Measurements from ENCODE around the gene PHF21B. TPM values are rescaled to one million over a fixed set of nuclear protein-coding genes. Genes with fewer than 3 reads are reported as not detected.
A peak's percentile ranks its signal among the peaks of the same experiment; 100 is the strongest.

Gene PHF21B
- total RNA-seq, 1 experiment from 2014 or later: 20.2 TPM

- Histone ChIP-seq H3K27me3 (ENCODE audit: control insufficient read depth, insufficient read depth, low read length) (no peaks in the 10 kb centered on the region), H3K4me3 (ENCODE audit: insufficient read depth, low read depth, low read length) (peak overlapping the region; percentile 57), H3K36me3 (replicated peaks; ENCODE audit: control insufficient read depth, insufficient read depth, low read length) (peaks cover 10% of the 10 kb centered on the region)
- peak; percentile 96 for DNase-seq
These were observed 2.8 kb downstream of the PHF21B start for GRCh38 chr22:45006964-45007390.

GRCh38 chr22:45006111-45006963 lies 3.5 kb downstream of the PHF21B start:
- Histone ChIP-seq H3K36me3 (replicated peaks; ENCODE audit: control insufficient read depth, insufficient read depth, low read length) (peaks cover 14% of the 10 kb centered on the region), H3K27me3 (ENCODE audit: control insufficient read depth, insufficient read depth, low read length) (no peaks in the 10 kb centered on the region), H3K4me3 (ENCODE audit: insufficient read depth, low read depth, low read length) (peak overlapping the region; percentile 57)
- peak; percentile 28 for DNase-seq

GRCh38 chr22:45001653-45002052 lies 8.2 kb downstream of the PHF21B start:
- peaks cover 29% of the 10 kb centered on the region for H3K36me3 ChIP-seq (replicated peaks; ENCODE audit: control insufficient read depth, insufficient read depth, low read length)
- no peak overlapping the region for H3K4me3 ChIP-seq (ENCODE audit: insufficient read depth, low read depth, low read length)
- no peaks in the 10 kb centered on the region for H3K27me3 ChIP-seq (ENCODE audit: control insufficient read depth, insufficient read depth, low read length)
- no peak for DNase-seq

- H3K4me3 ChIP-seq (ENCODE audit: insufficient read depth, low read depth, low read length): no peak overlapping the region
- H3K27me3 ChIP-seq (ENCODE audit: control insufficient read depth, insufficient read depth, low read length): no peaks in the 10 kb centered on the region
- peaks cover 33% of the 10 kb centered on the region for H3K36me3 ChIP-seq (replicated peaks; ENCODE audit: control insufficient read depth, insufficient read depth, low read length)
- no peak for DNase-seq
These were observed 9.5 kb downstream of the PHF21B start for GRCh38 chr22:45000330-45000729.

- H3K36me3 ChIP-seq (replicated peaks; ENCODE audit: control insufficient read depth, insufficient read depth, low read length): peaks cover 32% of the 10 kb centered on the region
- no peaks in the 10 kb centered on the region for H3K27me3 ChIP-seq (ENCODE audit: control insufficient read depth, insufficient read depth, low read length)
- H3K4me3 ChIP-seq (ENCODE audit: insufficient read depth, low read depth, low read length): no peak overlapping the region
- DNase-seq: no peak
These were observed 10.1 kb downstream of the PHF21B start for GRCh38 chr22:44999687-45000086.

- peaks cover 28% of the 10 kb centered on the region for H3K36me3 ChIP-seq (replicated peaks; ENCODE audit: control insufficient read depth, insufficient read depth, low read length)
- H3K27me3 ChIP-seq (ENCODE audit: control insufficient read depth, insufficient read depth, low read length): no peaks in the 10 kb centered on the region
- no peak overlapping the region for H3K4me3 ChIP-seq (ENCODE audit: insufficient read depth, low read depth, low read length)
- DNase-seq: no peak
These were observed 10.6 kb downstream of the PHF21B start for GRCh38 chr22:44999231-44999630.

- Histone ChIP-seq H3K4me3 (ENCODE audit: insufficient read depth, low read depth, low read length) (no peak overlapping the region), H3K27me3 (ENCODE audit: control insufficient read depth, insufficient read depth, low read length) (no peaks in the 10 kb centered on the region), H3K36me3 (replicated peaks; ENCODE audit: control insufficient read depth, insufficient read depth, low read length) (peaks cover 35% of the 10 kb centered on the region)
- DNase-seq: no peak
These were observed 11.5 kb downstream of the PHF21B start for GRCh38 chr22:44998296-44998695.

- Histone ChIP-seq H3K4me3 (ENCODE audit: insufficient read depth, low read depth, low read length) (no peak overlapping the region), H3K36me3 (replicated peaks; ENCODE audit: control insufficient read depth, insufficient read depth, low read length) (peaks cover 35% of the 10 kb centered on the region), H3K27me3 (ENCODE audit: control insufficient read depth, insufficient read depth, low read length) (no peaks in the 10 kb centered on the region)
- no peak for DNase-seq
These were observed 12.7 kb downstream of the PHF21B start for GRCh38 chr22:44997060-44997459.

GRCh38 chr22:44996648-44997047 lies 13.2 kb downstream of the PHF21B start:
- DNase-seq: no peak
- Histone ChIP-seq H3K36me3 (replicated peaks; ENCODE audit: control insufficient read depth, insufficient read depth, low read length) (peaks cover 34% of the 10 kb centered on the region), H3K27me3 (ENCODE audit: control insufficient read depth, insufficient read depth, low read length) (no peaks in the 10 kb centered on the region), H3K4me3 (ENCODE audit: insufficient read depth, low read depth, low read length) (no peak overlapping the region)

GRCh38 chr22:44996120-44996519 lies 13.7 kb downstream of the PHF21B start:
- H3K36me3 ChIP-seq (replicated peaks; ENCODE audit: control insufficient read depth, insufficient read depth, low read length): peaks cover 29% of the 10 kb centered on the region
- H3K27me3 ChIP-seq (ENCODE audit: control insufficient read depth, insufficient read depth, low read length): no peaks in the 10 kb centered on the region
- no peak for DNase-seq
- H3K4me3 ChIP-seq (ENCODE audit: insufficient read depth, low read depth, low read length): no peak overlapping the region

- peaks cover 28% of the 10 kb centered on the region for H3K36me3 ChIP-seq (replicated peaks; ENCODE audit: control insufficient read depth, insufficient read depth, low read length)
- no peak for DNase-seq
- no peaks in the 10 kb centered on the region for H3K27me3 ChIP-seq (ENCODE audit: control insufficient read depth, insufficient read depth, low read length)
- no peak overlapping the region for H3K4me3 ChIP-seq (ENCODE audit: insufficient read depth, low read depth, low read length)
These were observed 14.1 kb downstream of the PHF21B start for GRCh38 chr22:44995715-44996114.

GRCh38 chr22:44995105-44995514 lies 14.7 kb downstream of the PHF21B start:
- Histone ChIP-seq H3K27me3 (ENCODE audit: control insufficient read depth, insufficient read depth, low read length) (no peaks in the 10 kb centered on the region), H3K4me3 (ENCODE audit: insufficient read depth, low read depth, low read length) (no peak overlapping the region), H3K36me3 (replicated peaks; ENCODE audit: control insufficient read depth, insufficient read depth, low read length) (peaks cover 25% of the 10 kb centered on the region)
- no peak for DNase-seq

GRCh38 chr22:44994399-44995104 lies 15.3 kb downstream of the PHF21B start:
- Histone ChIP-seq H3K36me3 (replicated peaks; ENCODE audit: control insufficient read depth, insufficient read depth, low read length) (peaks cover 25% of the 10 kb centered on the region), H3K4me3 (ENCODE audit: insufficient read depth, low read depth, low read length) (no peak overlapping the region), H3K27me3 (ENCODE audit: control insufficient read depth, insufficient read depth, low read length) (no peaks in the 10 kb centered on the region)
- DNase-seq: no peak

- H3K27me3 ChIP-seq (ENCODE audit: control insufficient read depth, insufficient read depth, low read length): no peaks in the 10 kb centered on the region
- peaks cover 24% of the 10 kb centered on the region for H3K36me3 ChIP-seq (replicated peaks; ENCODE audit: control insufficient read depth, insufficient read depth, low read length)
- no peak for DNase-seq
- no peak overlapping the region for H3K4me3 ChIP-seq (ENCODE audit: insufficient read depth, low read depth, low read length)
These were observed 17.6 kb downstream of the PHF21B start for GRCh38 chr22:44992166-44992565.

- H3K27me3 ChIP-seq (ENCODE audit: control insufficient read depth, insufficient read depth, low read length): no peaks in the 10 kb centered on the region
- H3K4me3 ChIP-seq (ENCODE audit: insufficient read depth, low read depth, low read length): no peak overlapping the region
- peaks cover 26% of the 10 kb centered on the region for H3K36me3 ChIP-seq (replicated peaks; ENCODE audit: control insufficient read depth, insufficient read depth, low read length)
- DNase-seq: no peak
These were observed 18.6 kb downstream of the PHF21B start for GRCh38 chr22:44991218-44991617.

All from H7 (cell line).